KG1 (cell line): ENCODE results near the gene EEIG1.
A peak's percentile ranks its signal among the peaks of the same experiment; 100 is the strongest.

ENCODE experiments used
- DNase-seq: peaks from one replicate; lab custom pipeline; 2025; lab: John Stamatoyannopoulos, UW

The EEIG1 gene

GRCh38 chr9:127941062-127941960 lies 39.5 kb downstream of the EEIG1 start:
- no peak for DNase-seq

DNA sequence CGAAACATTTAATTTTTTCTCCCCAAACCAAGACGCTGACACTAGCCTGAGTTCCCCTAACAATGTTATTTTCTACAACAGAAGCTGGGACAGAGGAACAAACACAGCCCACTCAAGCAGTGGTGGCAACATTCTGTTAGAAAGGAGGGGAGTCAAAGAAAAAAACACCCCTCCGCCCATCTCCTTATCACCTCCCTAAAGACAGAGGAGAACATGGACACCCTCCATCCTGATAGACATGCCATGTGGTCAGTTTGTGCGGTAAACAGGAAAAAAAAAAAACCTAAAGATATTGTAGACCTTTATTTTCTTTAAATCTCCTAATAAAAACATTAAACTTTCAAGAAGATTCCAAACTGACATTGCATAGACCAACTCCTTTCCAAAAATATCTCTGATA lies 40.2 kb downstream of the EEIG1 start:
- no peak for DNase-seq

- DNase-seq, result no peak
Measured at GRCh38 chr9:127938298-127938690, 42.5 kb downstream of the EEIG1 start.

- peak; percentile 73 for DNase-seq
Measured at GRCh38 chr9:127937388-127938297, 43.1 kb downstream of the EEIG1 start, which contains the start of gene DPM2. Gene DPM2 (minus strand): TSS chr9:127937854. CDS start chr9:127937820, 34 bp downstream.

DNA sequence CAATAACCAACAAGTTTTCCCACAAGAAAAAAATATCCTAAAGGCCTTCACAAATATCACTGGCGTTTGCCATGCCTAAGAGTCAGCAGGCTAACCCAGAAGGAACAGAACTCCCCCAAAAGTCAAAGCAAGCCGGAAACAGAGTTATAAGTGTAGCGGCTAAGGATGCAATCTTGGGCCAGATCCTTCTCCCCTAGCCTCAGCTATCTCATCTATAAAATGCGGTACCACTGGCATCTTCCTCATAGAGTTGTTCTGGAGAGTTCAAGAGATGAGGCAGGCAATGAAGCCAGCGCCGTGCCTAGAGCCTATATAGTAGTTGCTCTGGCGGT lies 43.8 kb downstream of the EEIG1 start:
- DNase-seq, result no peak

DNA sequence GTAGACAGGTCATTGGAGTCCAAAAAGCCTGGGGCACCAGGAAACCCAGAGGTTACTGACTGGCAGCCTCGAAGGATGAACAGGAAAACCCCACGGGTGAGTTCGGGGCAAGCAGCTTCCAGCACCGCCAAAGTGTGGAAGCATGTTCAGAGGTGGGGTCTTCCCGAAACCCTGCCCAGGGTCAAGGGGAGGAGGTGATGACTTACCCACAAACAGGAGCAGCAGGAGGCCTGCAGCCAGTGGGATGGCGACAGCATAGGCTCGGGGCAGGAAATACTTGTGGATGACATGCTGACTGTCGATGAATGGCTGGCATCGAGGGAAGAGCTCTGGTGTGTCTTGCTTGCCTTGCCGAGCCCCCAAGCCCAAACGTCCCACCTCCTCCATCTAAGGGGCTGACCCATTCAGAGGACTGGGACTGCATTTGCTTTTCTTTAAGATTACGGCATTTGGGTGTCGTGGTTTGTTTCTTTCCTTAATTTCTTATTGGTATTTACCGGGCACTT lies 44.4 kb downstream of the EEIG1 start:
- no peak for DNase-seq

DNA sequence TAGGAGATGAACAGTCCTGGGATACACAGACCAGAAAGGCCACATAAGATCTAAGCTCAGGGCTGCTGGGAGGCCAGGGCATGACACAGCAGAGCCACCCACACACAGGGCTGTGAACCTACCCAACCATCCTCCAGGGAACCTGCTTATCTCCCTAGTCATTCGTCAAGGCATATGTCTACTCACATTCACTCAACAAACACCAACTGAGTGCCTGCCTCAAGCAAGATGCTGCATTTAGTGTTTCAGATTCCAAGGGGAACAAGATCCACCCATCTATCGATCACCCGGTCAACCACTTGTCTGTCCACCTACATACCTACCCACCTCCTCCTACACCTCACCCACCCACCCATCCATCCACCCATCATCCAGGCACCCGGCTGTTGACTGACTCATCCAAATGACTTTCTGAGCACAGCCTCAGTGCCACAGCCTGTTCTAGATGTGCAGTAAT lies 45.0 kb downstream of the EEIG1 start:
- no peak for DNase-seq

GRCh38 chr9:127934986-127935385 lies 45.8 kb downstream of the EEIG1 start:
- no peak for DNase-seq

DNA sequence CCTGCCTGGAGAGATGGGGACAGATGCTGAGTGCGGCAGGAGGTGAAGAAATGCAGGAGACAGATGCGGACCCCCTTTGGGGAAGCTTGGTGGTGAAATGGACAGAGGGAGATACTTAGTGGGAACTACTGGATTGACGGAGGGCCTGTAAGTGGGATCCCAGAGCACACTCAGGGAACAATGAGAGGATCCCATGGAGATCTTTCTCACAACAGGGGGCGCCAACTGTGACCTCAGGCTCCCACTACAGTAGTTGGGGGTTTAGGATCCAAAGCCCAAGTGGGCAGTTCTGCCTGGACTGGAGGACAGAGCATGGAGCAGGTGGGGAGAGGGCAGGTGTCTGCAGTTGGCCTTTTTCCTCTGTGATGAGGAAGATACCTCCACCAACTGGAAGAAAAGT lies 46.5 kb downstream of the EEIG1 start:
- DNase-seq, result no peak

GRCh38 chr9:127931092-127931881 lies 49.5 kb downstream of the EEIG1 start:
- DNase-seq, result no peak
